HL-60 (cell line): ENCODE measurements around the gene XPNPEP3.
"Not testable (repeated sequence)": the region's sequence is repeated elsewhere in the genome, so short reads cannot be mapped to it uniquely, and the experiment has no call there.

ENCODE experiments used
- DNase-seq, 2 experiments: peaks; one replicate each; pipeline ENCODE4 v3.0.0-alpha.2; 2010 to 2020; ENCODE audit warnings: low read depth in 1 of 2, low spot score in 1 of 2
- H3K27ac ChIP-seq: fragments of 250-450 bp; sonication (Bioruptor Pico); replicated peaks from 2 replicates; pipeline ENCODE4 v1.5.1; 2020; ENCODE audit warnings: mild to moderate bottlenecking, moderate library complexity
- H3K27me3 ChIP-seq: fragments of 250-450 bp; sonication (Bioruptor Pico); 2 replicates; pipeline ENCODE4 v1.5.1; 2021; ENCODE audit warnings: mild to moderate bottlenecking, moderate library complexity; ENCODE audit not compliant: insufficient read depth, poor library complexity, severe bottlenecking
- H3K4me3 ChIP-seq: replicated peaks from 2 replicates; pipeline ENCODE4 v1.5.1; 2011; ENCODE audit warnings: mild to moderate bottlenecking, control low read depth, low read length; ENCODE audit not compliant: insufficient read depth
- GABPA ChIP-seq: IDR thresholded peaks from 2 replicates; pipeline ENCODE4 v1.6.1; 2012; ENCODE audit warnings: low read depth
- POLR2AphosphoS5 ChIP-seq: IDR thresholded peaks from 2 replicates; pipeline ENCODE4 v1.6.1; 2012; ENCODE audit warnings: low read depth
- SPI1 ChIP-seq: IDR thresholded peaks from 2 replicates; pipeline ENCODE4 v1.6.1; 2012; ENCODE audit warnings: low read depth, mild to moderate bottlenecking, borderline replicate concordance
- TF ChIP-seq, protein P1 (sequence below): IDR thresholded peaks from one replicate; pipeline ENCODE4 v1.5.1; 2011; ENCODE audit warnings: low read length, control low read depth, inconsistent platforms; ENCODE audit not compliant: insufficient read depth
- TF ChIP-seq, protein P2 (sequence below): IDR thresholded peaks from 2 replicates; pipeline ENCODE4 v1.6.1; 2012; ENCODE audit warnings: low read depth; ENCODE audit not compliant: insufficient replicate concordance

Gene XPNPEP3

DNA sequence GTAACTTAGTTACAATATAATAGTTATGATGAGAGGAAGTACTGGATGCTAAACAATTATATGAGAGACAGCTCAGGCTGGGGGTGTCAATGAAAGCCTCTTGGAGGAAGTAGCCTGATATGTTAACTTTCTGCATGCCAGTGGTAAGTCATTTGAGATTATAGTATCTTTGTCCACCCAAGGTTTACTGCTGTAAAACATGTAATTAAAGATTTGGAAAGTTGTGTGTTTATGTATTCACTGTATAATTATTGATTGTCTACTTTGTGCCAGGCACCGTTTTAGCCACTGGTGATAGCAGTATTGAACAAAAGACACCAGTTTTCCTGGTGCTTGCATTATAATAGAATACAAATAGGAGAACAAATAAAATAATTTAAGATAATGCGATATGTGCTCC, 5.6 kb downstream of the XPNPEP3 start:
- TF ChIP-seq, protein P1, sequence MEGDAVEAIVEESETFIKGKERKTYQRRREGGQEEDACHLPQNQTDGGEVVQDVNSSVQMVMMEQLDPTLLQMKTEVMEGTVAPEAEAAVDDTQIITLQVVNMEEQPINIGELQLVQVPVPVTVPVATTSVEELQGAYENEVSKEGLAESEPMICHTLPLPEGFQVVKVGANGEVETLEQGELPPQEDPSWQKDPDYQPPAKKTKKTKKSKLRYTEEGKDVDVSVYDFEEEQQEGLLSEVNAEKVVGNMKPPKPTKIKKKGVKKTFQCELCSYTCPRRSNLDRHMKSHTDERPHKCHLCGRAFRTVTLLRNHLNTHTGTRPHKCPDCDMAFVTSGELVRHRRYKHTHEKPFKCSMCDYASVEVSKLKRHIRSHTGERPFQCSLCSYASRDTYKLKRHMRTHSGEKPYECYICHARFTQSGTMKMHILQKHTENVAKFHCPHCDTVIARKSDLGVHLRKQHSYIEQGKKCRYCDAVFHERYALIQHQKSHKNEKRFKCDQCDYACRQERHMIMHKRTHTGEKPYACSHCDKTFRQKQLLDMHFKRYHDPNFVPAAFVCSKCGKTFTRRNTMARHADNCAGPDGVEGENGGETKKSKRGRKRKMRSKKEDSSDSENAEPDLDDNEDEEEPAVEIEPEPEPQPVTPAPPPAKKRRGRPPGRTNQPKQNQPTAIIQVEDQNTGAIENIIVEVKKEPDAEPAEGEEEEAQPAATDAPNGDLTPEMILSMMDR: no peak
- TF ChIP-seq SPI1: no peak
- TF ChIP-seq GABPA: no peak
- no peak for TF ChIP-seq POLR2AphosphoS5
- TF ChIP-seq, protein P2, sequence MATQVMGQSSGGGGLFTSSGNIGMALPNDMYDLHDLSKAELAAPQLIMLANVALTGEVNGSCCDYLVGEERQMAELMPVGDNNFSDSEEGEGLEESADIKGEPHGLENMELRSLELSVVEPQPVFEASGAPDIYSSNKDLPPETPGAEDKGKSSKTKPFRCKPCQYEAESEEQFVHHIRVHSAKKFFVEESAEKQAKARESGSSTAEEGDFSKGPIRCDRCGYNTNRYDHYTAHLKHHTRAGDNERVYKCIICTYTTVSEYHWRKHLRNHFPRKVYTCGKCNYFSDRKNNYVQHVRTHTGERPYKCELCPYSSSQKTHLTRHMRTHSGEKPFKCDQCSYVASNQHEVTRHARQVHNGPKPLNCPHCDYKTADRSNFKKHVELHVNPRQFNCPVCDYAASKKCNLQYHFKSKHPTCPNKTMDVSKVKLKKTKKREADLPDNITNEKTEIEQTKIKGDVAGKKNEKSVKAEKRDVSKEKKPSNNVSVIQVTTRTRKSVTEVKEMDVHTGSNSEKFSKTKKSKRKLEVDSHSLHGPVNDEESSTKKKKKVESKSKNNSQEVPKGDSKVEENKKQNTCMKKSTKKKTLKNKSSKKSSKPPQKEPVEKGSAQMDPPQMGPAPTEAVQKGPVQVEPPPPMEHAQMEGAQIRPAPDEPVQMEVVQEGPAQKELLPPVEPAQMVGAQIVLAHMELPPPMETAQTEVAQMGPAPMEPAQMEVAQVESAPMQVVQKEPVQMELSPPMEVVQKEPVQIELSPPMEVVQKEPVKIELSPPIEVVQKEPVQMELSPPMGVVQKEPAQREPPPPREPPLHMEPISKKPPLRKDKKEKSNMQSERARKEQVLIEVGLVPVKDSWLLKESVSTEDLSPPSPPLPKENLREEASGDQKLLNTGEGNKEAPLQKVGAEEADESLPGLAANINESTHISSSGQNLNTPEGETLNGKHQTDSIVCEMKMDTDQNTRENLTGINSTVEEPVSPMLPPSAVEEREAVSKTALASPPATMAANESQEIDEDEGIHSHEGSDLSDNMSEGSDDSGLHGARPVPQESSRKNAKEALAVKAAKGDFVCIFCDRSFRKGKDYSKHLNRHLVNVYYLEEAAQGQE: no peak
- no peaks in the 10 kb centered on the region for H3K27me3 ChIP-seq
- no peak overlapping the region for H3K27ac ChIP-seq
- DNase-seq: no peak
- no peak overlapping the region for H3K4me3 ChIP-seq

DNA sequence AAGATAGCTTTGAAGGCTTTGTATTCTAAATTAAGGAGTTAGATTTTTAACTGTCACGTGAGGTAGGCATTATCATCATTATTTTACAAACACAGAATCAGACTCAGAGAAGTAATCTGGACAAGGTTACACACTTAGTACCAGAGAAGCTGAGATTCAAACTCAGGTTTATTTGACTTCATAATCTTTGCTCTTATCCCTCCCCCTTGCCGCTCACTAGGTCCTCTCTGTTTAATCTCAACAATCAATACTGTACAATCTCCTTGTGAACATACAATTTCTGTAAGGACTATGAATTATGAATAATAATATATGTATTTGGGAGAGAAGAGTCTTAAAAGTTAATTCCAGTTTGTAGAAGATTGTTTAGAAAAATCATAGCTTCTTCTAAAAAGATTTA, 10.2 kb downstream of the XPNPEP3 start:
- Histone ChIP-seq H3K27ac (no peak overlapping the region), H3K27me3 (no peaks in the 10 kb centered on the region), H3K4me3 (no peak overlapping the region)
- DNase-seq: no peak
- TF ChIP-seq, protein P1: no peak
- TF ChIP-seq, protein P2: no peak

DNA sequence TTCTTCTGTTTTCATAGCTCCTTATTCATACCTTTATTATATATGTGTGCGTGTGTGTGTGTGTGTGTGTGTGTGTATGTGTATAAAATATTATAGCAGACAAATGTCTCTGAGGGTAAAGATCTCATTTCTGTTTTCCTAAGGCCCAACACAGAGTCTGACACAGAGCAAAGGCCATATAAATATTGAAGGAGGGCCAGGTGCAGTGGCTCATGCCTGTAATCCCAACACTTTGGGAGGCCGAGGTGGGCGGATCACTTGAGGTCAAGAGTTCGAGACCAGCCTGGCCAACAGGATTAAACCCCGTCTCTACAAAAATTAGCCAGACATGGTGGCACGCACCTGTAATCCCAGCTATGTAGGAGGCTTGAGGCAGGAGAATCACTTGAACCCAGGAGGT, 11.4 kb downstream of the XPNPEP3 start:
- not testable (repeated sequence) for H3K4me3 ChIP-seq, H3K27me3 ChIP-seq, DNase-seq, H3K27ac ChIP-seq

DNA sequence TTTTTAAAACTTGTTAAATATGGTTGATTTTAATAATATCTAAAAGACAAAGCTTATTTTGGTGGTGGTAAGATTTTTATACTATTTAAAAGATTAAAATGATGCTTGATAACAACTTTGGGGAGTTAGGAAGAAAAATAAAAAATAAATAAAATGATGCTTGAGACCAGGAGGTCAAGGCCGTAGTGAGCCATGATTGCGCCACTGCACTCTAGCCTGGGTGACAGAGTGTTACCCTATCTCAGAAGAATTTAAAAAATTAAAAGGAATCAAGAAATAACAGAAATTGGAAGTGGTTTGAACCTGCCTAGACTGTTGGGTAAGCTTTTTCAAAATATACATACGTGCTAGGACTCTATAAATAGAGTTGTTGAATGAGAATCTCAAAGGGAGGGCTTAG, 17.1 kb downstream of the XPNPEP3 start:
- Histone ChIP-seq H3K27ac (no peak overlapping the region), H3K4me3 (no peak overlapping the region), H3K27me3 (no peaks in the 10 kb centered on the region)
- no peak for DNase-seq
- TF ChIP-seq GABPA (no peak), POLR2AphosphoS5 (no peak)
- TF ChIP-seq, protein P1: no peak

DNA sequence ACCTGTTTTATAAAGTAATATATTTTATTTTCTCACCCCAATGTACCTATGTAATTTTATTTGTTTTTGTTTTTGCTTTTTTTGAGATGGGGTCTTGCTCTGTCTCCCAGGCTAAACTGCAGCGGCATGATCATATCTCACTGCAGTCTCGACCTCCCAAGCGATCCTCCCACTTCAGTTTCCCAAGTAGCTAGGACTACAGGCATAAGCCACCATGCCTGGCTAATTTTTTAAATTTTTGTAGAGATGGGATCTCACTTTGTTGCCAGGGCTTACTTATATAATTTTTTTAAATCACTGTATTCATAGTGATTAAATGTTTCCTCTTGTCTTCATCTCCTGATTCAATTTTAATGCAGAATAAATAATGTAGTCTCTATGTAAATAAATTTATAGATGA, 18.2 kb downstream of the XPNPEP3 start:
- TF ChIP-seq SPI1: no peak
- no peak for DNase-seq
- Histone ChIP-seq H3K27ac (no peak overlapping the region), H3K4me3 (no peak overlapping the region), H3K27me3 (no peaks in the 10 kb centered on the region)
